HG02759 (cell line): ENCODE measurements around the gene CDK13.

ENCODE experiments used
- ATAC-seq: cut with Tn5 transposase; IDR thresholded peaks from one replicate; pipeline ENCODE4 v1.9.1; 2021; ENCODE audit warnings: mild to moderate bottlenecking, moderate library complexity; ENCODE audit not compliant: unreplicated experiment

The CDK13 gene

DNA sequence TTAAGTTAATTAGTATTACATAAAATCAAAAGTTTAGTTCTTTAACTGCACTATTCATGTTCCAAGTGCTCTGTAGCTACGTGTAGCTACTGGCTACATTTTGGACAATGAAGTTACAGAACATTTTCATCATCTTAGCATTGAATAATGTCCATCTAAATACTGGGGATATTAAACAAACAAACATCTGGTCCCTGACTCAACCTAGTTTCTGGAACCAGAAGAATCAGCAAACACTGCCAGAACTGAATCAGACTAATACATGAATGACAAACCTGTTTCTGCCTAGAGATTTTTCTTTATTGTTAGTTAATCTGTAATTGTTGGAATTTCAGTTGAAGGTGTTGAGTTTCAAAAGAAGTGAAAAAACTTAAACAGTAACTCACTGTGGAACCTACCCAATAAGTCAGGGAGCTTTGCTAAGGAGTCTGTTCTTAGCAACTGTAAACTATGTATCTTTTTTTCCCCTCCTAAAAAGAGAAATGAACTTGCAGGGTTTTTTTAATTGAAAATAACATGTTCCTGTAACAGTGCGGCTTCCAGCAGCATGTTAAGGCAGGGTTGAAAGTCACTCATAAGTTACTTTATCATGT is 58.3 kb downstream of the CDK13 start:
- no peak for ATAC-seq

- no peak for ATAC-seq
These were observed 59.2 kb downstream of the CDK13 start for GRCh38 chr7:40009301-40009700.

- no peak for ATAC-seq
These were observed 64.3 kb downstream of the CDK13 start for GRCh38 chr7:40014376-40014775.

- peak; percentile 92 for ATAC-seq
These were observed 65.8 kb downstream of the CDK13 start for GRCh38 chr7:40015790-40016296.

GRCh38 chr7:40019558-40019957 is 69.5 kb downstream of the CDK13 start:
- no peak for ATAC-seq

- no peak for ATAC-seq
These were observed 74.0 kb downstream of the CDK13 start for GRCh38 chr7:40024048-40024447.

DNA sequence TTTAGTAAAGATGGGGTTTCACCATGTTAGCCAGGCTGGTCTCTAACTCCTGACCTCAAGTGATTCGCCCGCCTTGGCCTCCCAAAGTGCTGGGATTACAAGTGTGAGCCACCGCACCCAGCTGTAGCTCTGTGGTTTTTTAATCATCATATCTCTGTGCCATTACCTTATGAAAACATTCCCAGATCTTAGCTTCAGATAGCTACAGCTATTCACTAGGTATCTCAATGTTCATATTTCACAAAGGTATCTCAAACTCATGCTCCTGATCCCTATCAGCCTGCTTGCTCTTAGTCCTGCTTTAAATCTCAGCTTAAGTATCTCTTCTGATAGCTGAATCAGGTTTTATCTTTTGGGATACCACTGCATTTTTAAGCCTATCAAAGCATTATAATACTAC is 74.8 kb downstream of the CDK13 start:
- no peak for ATAC-seq

GRCh38 chr7:40027545-40027944 is 77.5 kb downstream of the CDK13 start:
- ATAC-seq, result no peak

- no peak for ATAC-seq
These were observed 83.8 kb downstream of the CDK13 start for GRCh38 chr7:40033826-40034225.

GRCh38 chr7:40041456-40041855 is 91.4 kb downstream of the CDK13 start:
- ATAC-seq, result no peak

- ATAC-seq, result no peak
These were observed 93.1 kb downstream of the CDK13 start for GRCh38 chr7:40043164-40043563.

GRCh38 chr7:40047661-40048060 is 97.6 kb downstream of the CDK13 start:
- no peak for ATAC-seq

DNA sequence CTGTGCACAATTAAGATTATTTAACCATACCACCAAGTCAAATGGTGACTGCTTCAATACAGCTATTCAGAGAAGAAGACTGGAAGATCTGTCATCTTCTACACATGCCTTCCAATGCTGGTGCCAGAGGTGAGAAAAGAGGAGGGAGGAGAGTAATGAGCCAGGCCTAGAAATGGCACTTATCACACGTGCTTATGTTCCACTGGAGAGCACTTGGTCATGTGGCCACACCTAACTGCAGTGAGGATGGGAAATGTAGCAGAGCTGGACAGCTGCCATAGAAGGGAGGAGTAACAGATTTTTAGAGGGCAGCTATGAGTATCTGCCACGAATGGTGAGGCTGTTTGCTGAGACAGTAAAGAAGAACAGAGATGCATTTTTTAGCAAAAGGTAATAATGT is 107.2 kb downstream of the CDK13 start:
- no peak for ATAC-seq

GRCh38 chr7:40058026-40058425 is 108.0 kb downstream of the CDK13 start:
- no peak for ATAC-seq

- no peak for ATAC-seq
These were observed 108.6 kb downstream of the CDK13 start for GRCh38 chr7:40058636-40059035.

GRCh38 chr7:40059057-40059456 is 109.0 kb downstream of the CDK13 start:
- no peak for ATAC-seq

DNA sequence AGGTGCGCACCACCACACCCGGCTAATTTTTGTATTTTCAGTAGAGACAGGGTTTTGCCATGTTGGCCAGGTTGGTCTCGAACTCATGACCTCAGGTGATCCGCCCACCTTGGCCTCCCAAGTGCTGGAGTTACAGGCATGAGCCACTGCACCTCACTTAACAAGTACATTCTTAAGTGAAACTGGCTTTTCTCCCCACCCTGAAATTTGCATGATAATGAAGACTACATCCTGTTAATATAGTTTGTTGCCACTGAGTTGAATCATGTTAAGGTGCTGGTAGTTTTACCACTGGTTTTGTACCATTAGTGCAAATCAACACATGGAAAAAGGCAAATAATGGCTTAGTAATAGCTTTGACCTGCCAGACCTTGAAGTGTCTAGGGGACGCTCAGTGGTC is 122.2 kb downstream of the CDK13 start:
- ATAC-seq, result no peak

GRCh38 chr7:40073239-40073638 is 123.2 kb downstream of the CDK13 start:
- ATAC-seq, result no peak

GRCh38 chr7:40077849-40078248 is 127.8 kb downstream of the CDK13 start:
- no peak for ATAC-seq

GRCh38 chr7:40092182-40092581 is 142.1 kb downstream of the CDK13 start:
- no peak for ATAC-seq

- ATAC-seq, result no peak
These were observed 143.7 kb downstream of the CDK13 start for GRCh38 chr7:40093631-40094350.

DNA sequence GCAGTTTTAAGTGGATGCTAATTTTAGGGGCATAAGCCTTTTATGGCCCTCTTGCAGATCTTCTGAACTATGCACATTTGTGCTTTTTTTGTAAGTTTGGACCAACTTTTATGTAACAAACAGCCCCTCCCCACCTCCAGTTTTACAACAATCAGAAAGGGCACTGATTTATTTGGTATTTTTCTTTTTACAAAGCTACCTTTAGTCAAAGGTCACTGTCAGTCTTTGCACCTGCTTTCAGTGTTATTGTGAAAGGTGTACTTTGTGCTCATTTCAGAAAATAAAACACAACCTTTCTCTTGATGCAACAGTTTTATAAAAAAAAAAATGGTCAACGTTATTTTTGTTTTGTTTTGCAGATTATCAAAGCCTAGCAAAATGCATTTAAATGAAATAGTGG is 145.2 kb downstream of the CDK13 start:
- ATAC-seq, result no peak
